GM23338 (cell line): Measurements from ENCODE around the gene HHIP. TPM values are rescaled to one million over a fixed set of nuclear protein-coding genes. Genes with fewer than 3 reads are reported as not detected.

Experiments
- ATAC-seq: fragments of 200-7000 bp; cut with Tn5 transposase; 3 replicates; pipeline ENCODE4 v1.9.1; 2020
- DNase-seq: peaks from one replicate; pipeline ENCODE4 v3.0.0-alpha.2; 2015; ENCODE audit warnings: low spot score
- H2AFZ ChIP-seq: fragments of 200-600 bp; sonication (generic); 2 replicates; pipeline ENCODE4 v1.8.0; 2016; ENCODE audit warnings: antibody characterized with exemption, mild to moderate bottlenecking, moderate library complexity
- H3F3A ChIP-seq: fragments of 200-600 bp; sonication (generic); replicated peaks from 2 replicates; pipeline ENCODE4 v1.8.0; 2017; ENCODE audit warnings: antibody characterized with exemption, mixed run types, low read depth
- H3K27ac ChIP-seq: fragments of 200-600 bp; sonication (generic); 2 replicates; pipeline ENCODE4 v1.6.1; 2016; ENCODE audit warnings: low read depth
- H3K27me3 ChIP-seq: fragments of 200-600 bp; sonication (generic); 2 replicates; pipeline ENCODE4 v1.8.0; 2016; ENCODE audit warnings: mild to moderate bottlenecking, mixed run types, moderate library complexity; ENCODE audit not compliant: insufficient read depth
- H3K36me3 ChIP-seq: fragments of 200-600 bp; sonication (generic); 2 replicates; pipeline ENCODE4 v1.8.0; 2016; ENCODE audit warnings: mild to moderate bottlenecking; ENCODE audit not compliant: insufficient read depth
- H3K4me1 ChIP-seq: fragments of 200-600 bp; sonication (generic); 2 replicates; pipeline ENCODE4 v1.8.0; 2016; ENCODE audit warnings: mild to moderate bottlenecking, moderate library complexity; ENCODE audit not compliant: insufficient read depth
- H3K4me2 ChIP-seq: fragments of 200-600 bp; sonication (generic); 2 replicates; pipeline ENCODE4 v1.7.1; 2017; ENCODE audit warnings: mixed run types
- H3K4me3 ChIP-seq: fragments of 200-600 bp; sonication (generic); 2 replicates; pipeline ENCODE4 v1.6.1; 2016; ENCODE audit warnings: mixed run types
- H3K79me2 ChIP-seq: fragments of 200-600 bp; sonication (generic); replicated peaks from 2 replicates; pipeline ENCODE4 v1.8.0; 2017; ENCODE audit warnings: mild to moderate bottlenecking; ENCODE audit not compliant: insufficient read depth
- H3K9me2 ChIP-seq: fragments of 200-600 bp; sonication (generic); 2 replicates; pipeline ENCODE4 v1.8.0; 2017; ENCODE audit not compliant: insufficient read depth
- H4K20me1 ChIP-seq: fragments of 200-600 bp; sonication (generic); replicated peaks from 2 replicates; pipeline ENCODE4 v1.8.0; 2017; ENCODE audit warnings: mild to moderate bottlenecking; ENCODE audit not compliant: insufficient read depth
- H3K27ac Mint-ChIP-seq: 2 replicates; pipeline ENCODE4 v1.8.0; 2020; ENCODE audit warnings: inconsistent platforms, mild to moderate bottlenecking, moderate library complexity, mixed read lengths
- H3K27me3 Mint-ChIP-seq: 3 replicates; pipeline ENCODE4 v1.8.0; 2022; ENCODE audit warnings: low read depth, mild to moderate bottlenecking, moderate library complexity, mixed read lengths, inconsistent platforms; ENCODE audit not compliant: insufficient read depth, poor library complexity
- H3K36me3 Mint-ChIP-seq: 3 replicates; pipeline ENCODE4 v1.8.0; 2021; ENCODE audit warnings: low read depth, mild to moderate bottlenecking, inconsistent platforms, moderate library complexity, mixed read lengths
- H3K4me1 Mint-ChIP-seq: 3 replicates; pipeline ENCODE4 v1.8.0; 2020; ENCODE audit warnings: mild to moderate bottlenecking, inconsistent platforms, mixed read lengths
- H3K4me3 Mint-ChIP-seq: 3 replicates; pipeline ENCODE4 v1.8.0; 2021; ENCODE audit warnings: moderate library complexity, mild to moderate bottlenecking, inconsistent platforms, mixed read lengths
- H3K9me3 Mint-ChIP-seq: 3 replicates; pipeline ENCODE4 v1.8.0; 2020; ENCODE audit warnings: moderate library complexity, mild to moderate bottlenecking, inconsistent platforms, mixed read lengths
- CREB1 ChIP-seq: fragments of 250-450 bp; sonication (Bioruptor Pico); IDR thresholded peaks from 2 replicates; pipeline ENCODE4 v1.5.0; 2020; ENCODE audit warnings: low read depth, mild to moderate bottlenecking, moderate library complexity
- EZH2 ChIP-seq: fragments of 200-600 bp; sonication (generic); IDR thresholded peaks from one replicate; pipeline ENCODE4 v1.8.0; 2017; ENCODE audit warnings: antibody characterized with exemption, mild to moderate bottlenecking, low read depth; ENCODE audit not compliant: unreplicated experiment
- ZNF114 ChIP-seq: fragments of 250-450 bp; sonication (Bioruptor Pico); IDR thresholded peaks from 2 replicates; pipeline ENCODE4 v1.5.0; 2020; ENCODE audit warnings: mild to moderate bottlenecking, moderate library complexity
- ZNF331 ChIP-seq: fragments of 250-450 bp; sonication (Bioruptor Pico); IDR thresholded peaks from 2 replicates; pipeline ENCODE4 v1.5.0; 2020; ENCODE audit warnings: low read depth, mild to moderate bottlenecking, moderate library complexity
- polyA plus RNA-seq: library from polyadenylated mRNA; unstranded; fragments of >200 nt; fragmentation: Nextera tagmentation; extraction: Ambion mirVana; gene quantifications from 2 replicates; pipeline ENCODE4 v1.2.1, GENCODE V29; 2016
- total RNA-seq: library from RNA; depleted of rRNA; stranded (reverse); fragments of >200 nt; shearing (Covaris generic); gene quantifications from 2 replicates; pipeline ENCODE4 v1.2.3, GENCODE V29; 2014
- TF ChIP-seq, protein P1 (sequence below), 2 experiments: fragments of 200-600 bp in 1 of 2; sonication (generic) in 1 of 2; conservative IDR thresholded peaks; 2 replicates each; pipeline versions ENCODE4 v1.5.1 to v1.6.1; 2016 to 2017; ENCODE audit warnings: antibody characterized with exemption in 2 of 2, low read depth in 2 of 2, mild to moderate bottlenecking in 2 of 2, moderate library complexity in 1 of 2
- TF ChIP-seq, protein P2 (sequence below): fragments of 250-450 bp; sonication (Bioruptor Pico); IDR thresholded peaks from 2 replicates; pipeline ENCODE4 v1.5.0; 2020; ENCODE audit warnings: mild to moderate bottlenecking, moderate library complexity

The HHIP gene
- total and polyA plus RNA-seq, 2 experiments from 2014 or later, result 2.5 to 4.2 TPM

DNA sequence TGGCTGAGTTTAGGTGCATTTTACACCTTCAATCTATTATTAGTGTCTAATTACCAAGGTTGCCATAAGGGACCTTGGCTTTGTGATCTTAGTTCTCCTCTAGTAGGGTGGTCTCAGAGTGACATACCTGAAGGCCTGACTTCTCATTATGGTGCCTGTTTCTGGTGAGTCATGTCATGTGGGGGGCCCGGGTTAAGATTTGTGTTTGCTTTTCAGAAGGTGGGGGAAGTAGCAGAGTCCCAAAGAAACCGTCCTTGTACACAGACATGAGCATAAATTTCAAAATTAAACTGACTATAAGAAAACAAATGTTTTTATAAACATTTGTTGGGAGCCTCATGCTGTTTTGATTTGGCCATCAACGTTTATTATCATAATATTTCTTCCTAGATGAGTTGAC is 74.5 kb downstream of the HHIP start:
- no peaks in the 10 kb centered on the region for H3F3A ChIP-seq
- peak overlapping the region; percentile 80 for H3K27ac Mint-ChIP-seq
- no peaks in the 10 kb centered on the region for H4K20me1 ChIP-seq
- no peak overlapping the region for H3K27ac ChIP-seq
- H3K27me3 Mint-ChIP-seq, result peaks cover 1% of the 10 kb centered on the region
- H3K4me3 ChIP-seq, result no peak overlapping the region
- peaks cover 4% of the 10 kb centered on the region; the same call in 2 of the 3 replicates for H3K4me1 Mint-ChIP-seq
- TF ChIP-seq EZH2 (no peak), CREB1 (CRISPR knock-in tag) (no peak), ZNF114 (CRISPR knock-in tag) (no peak), ZNF331 (CRISPR knock-in tag) (no peak)
- TF ChIP-seq, protein P1, sequence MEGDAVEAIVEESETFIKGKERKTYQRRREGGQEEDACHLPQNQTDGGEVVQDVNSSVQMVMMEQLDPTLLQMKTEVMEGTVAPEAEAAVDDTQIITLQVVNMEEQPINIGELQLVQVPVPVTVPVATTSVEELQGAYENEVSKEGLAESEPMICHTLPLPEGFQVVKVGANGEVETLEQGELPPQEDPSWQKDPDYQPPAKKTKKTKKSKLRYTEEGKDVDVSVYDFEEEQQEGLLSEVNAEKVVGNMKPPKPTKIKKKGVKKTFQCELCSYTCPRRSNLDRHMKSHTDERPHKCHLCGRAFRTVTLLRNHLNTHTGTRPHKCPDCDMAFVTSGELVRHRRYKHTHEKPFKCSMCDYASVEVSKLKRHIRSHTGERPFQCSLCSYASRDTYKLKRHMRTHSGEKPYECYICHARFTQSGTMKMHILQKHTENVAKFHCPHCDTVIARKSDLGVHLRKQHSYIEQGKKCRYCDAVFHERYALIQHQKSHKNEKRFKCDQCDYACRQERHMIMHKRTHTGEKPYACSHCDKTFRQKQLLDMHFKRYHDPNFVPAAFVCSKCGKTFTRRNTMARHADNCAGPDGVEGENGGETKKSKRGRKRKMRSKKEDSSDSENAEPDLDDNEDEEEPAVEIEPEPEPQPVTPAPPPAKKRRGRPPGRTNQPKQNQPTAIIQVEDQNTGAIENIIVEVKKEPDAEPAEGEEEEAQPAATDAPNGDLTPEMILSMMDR (conservative IDR thresholded peaks at IDR 0.05; ENCODE audit: low read depth in 2 of 2), result no peak
- TF ChIP-seq, protein P2, sequence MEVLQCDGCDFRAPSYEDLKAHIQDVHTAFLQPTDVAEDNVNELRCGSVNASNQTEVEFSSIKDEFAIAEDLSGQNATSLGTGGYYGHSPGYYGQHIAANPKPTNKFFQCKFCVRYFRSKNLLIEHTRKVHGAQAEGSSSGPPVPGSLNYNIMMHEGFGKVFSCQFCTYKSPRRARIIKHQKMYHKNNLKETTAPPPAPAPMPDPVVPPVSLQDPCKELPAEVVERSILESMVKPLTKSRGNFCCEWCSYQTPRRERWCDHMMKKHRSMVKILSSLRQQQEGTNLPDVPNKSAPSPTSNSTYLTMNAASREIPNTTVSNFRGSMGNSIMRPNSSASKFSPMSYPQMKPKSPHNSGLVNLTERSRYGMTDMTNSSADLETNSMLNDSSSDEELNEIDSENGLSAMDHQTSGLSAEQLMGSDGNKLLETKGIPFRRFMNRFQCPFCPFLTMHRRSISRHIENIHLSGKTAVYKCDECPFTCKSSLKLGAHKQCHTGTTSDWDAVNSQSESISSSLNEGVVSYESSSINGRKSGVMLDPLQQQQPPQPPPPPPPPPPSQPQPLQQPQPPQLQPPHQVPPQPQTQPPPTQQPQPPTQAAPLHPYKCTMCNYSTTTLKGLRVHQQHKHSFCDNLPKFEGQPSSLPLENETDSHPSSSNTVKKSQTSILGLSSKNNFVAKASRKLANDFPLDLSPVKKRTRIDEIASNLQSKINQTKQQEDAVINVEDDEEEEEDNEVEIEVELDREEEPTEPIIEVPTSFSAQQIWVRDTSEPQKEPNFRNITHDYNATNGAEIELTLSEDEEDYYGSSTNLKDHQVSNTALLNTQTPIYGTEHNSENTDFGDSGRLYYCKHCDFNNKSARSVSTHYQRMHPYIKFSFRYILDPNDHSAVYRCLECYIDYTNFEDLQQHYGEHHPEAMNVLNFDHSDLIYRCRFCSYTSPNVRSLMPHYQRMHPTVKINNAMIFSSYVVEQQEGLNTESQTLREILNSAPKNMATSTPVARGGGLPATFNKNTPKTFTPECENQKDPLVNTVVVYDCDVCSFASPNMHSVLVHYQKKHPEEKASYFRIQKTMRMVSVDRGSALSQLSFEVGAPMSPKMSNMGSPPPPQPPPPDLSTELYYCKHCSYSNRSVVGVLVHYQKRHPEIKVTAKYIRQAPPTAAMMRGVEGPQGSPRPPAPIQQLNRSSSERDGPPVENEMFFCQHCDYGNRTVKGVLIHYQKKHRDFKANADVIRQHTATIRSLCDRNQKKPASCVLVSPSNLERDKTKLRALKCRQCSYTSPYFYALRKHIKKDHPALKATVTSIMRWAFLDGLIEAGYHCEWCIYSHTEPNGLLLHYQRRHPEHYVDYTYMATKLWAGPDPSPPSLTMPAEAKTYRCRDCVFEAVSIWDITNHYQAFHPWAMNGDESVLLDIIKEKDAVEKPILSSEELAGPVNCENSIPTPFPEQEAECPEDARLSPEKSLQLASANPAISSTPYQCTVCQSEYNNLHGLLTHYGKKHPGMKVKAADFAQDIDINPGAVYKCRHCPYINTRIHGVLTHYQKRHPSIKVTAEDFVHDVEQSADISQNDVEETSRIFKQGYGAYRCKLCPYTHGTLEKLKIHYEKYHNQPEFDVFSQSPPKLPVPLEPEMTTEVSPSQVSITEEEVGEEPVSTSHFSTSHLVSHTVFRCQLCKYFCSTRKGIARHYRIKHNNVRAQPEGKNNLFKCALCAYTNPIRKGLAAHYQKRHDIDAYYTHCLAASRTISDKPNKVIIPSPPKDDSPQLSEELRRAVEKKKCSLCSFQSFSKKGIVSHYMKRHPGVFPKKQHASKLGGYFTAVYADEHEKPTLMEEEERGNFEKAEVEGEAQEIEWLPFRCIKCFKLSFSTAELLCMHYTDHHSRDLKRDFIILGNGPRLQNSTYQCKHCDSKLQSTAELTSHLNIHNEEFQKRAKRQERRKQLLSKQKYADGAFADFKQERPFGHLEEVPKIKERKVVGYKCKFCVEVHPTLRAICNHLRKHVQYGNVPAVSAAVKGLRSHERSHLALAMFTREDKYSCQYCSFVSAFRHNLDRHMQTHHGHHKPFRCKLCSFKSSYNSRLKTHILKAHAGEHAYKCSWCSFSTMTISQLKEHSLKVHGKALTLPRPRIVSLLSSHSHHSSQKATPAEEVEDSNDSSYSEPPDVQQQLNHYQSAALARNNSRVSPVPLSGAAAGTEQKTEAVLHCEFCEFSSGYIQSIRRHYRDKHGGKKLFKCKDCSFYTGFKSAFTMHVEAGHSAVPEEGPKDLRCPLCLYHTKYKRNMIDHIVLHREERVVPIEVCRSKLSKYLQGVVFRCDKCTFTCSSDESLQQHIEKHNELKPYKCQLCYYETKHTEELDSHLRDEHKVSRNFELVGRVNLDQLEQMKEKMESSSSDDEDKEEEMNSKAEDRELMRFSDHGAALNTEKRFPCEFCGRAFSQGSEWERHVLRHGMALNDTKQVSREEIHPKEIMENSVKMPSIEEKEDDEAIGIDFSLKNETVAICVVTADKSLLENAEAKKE (CRISPR knock-in tag), result no peak
- H3K4me1 ChIP-seq, result no peaks in the 10 kb centered on the region
- no peaks in the 10 kb centered on the region for H3K36me3 Mint-ChIP-seq
- no peaks in the 10 kb centered on the region for H3K36me3 ChIP-seq
- no peaks in the 10 kb centered on the region for H3K79me2 ChIP-seq
- no peaks in the 10 kb centered on the region for H3K27me3 ChIP-seq
- no peak overlapping the region for H3K4me3 Mint-ChIP-seq
- no peaks in the 10 kb centered on the region for H3K9me2 ChIP-seq
- H3K4me2 ChIP-seq, result no peak overlapping the region
- no peak overlapping the region for H2AFZ ChIP-seq
- H3K9me3 Mint-ChIP-seq, result no peaks in the 10 kb centered on the region
- no peak for ATAC-seq
- no peak for DNase-seq
